Endodermal cell (in vitro differentiated cells): Measurements from ENCODE around the gene MYH9. TPM values are rescaled to one million over a fixed set of nuclear protein-coding genes. Genes with fewer than 3 reads are reported as not detected.

ENCODE experiments used
- DNase-seq: peaks from one replicate; pipeline ENCODE4 v3.0.0-alpha.2; 2017
- H3K27ac ChIP-seq: 2 replicates; pipeline ENCODE4 v1.5.1; 2013; ENCODE audit warnings: mild to moderate bottlenecking, low read depth, low read length, moderate library complexity
- H3K27me3 ChIP-seq: 2 replicates; pipeline ENCODE4 v1.6.1; 2013; ENCODE audit warnings: mild to moderate bottlenecking, low read length, moderate library complexity; ENCODE audit not compliant: insufficient read depth, control insufficient read depth, poor library complexity, severe bottlenecking
- H3K36me3 ChIP-seq: 2 replicates; pipeline ENCODE4 v1.7.0; 2013; ENCODE audit warnings: mild to moderate bottlenecking, low read length, moderate library complexity; ENCODE audit not compliant: control insufficient read depth, insufficient read depth
- H3K4me1 ChIP-seq: one replicate; pipeline ENCODE4 v1.7.0; 2013; ENCODE audit warnings: low read length; ENCODE audit not compliant: control insufficient read depth, insufficient read depth
- H3K4me3 ChIP-seq: 2 replicates; pipeline ENCODE4 v1.5.1; 2013; ENCODE audit warnings: mild to moderate bottlenecking, low read length, moderate library complexity
- H3K9ac ChIP-seq: 2 replicates; pipeline ENCODE4 v1.6.1; 2013; ENCODE audit warnings: mild to moderate bottlenecking, low read length, moderate library complexity; ENCODE audit not compliant: poor library complexity, severe bottlenecking; ENCODE audit errors: extremely low read depth
- H3K9me3 ChIP-seq: 2 replicates; pipeline ENCODE4 v1.6.1; 2013; ENCODE audit warnings: mild to moderate bottlenecking, low read length, moderate library complexity; ENCODE audit not compliant: control insufficient read depth
- H3K27ac Mint-ChIP-seq: 2 replicates; pipeline ENCODE4 v1.8.0; 2020; ENCODE audit warnings: mixed read lengths
- H3K27me3 Mint-ChIP-seq: 2 replicates; pipeline ENCODE4 v1.8.0; 2021; ENCODE audit warnings: mild to moderate bottlenecking, mixed read lengths; ENCODE audit not compliant: insufficient read depth
- H3K36me3 Mint-ChIP-seq: 2 replicates; pipeline ENCODE4 v1.8.0; 2020; ENCODE audit warnings: low read depth, mixed read lengths
- H3K4me1 Mint-ChIP-seq: 2 replicates; pipeline ENCODE4 v1.8.0; 2020; ENCODE audit warnings: mixed read lengths
- H3K4me3 Mint-ChIP-seq: 2 replicates; pipeline ENCODE4 v1.8.0; 2020; ENCODE audit warnings: mild to moderate bottlenecking, moderate library complexity, mixed read lengths
- H3K9me3 Mint-ChIP-seq: 2 replicates; pipeline ENCODE4 v1.8.0; 2020; ENCODE audit warnings: mild to moderate bottlenecking, mixed read lengths
- CTCF ChIP-seq: fragments of 200-600 bp; sonication (generic); conservative IDR thresholded peaks from 2 replicates; pipeline ENCODE4 v1.5.0; 2021; ENCODE audit warnings: antibody characterized with exemption, mild to moderate bottlenecking
- WGBS, 2 experiments: methylation state at CpG; one replicate each; pipeline versions ENCODE4 v1.1.5 to v1.1.7; 2013; ENCODE audit warnings: missing lambda C conversion rate in 2 of 2, mixed read lengths in 1 of 2; ENCODE audit not compliant: insufficient coverage in 1 of 2, insufficient read length in 1 of 2; 5-methylcytosine and 5-hydroxymethylcytosine counted together
- total RNA-seq, 2 donors: library from RNA; stranded (reverse); fragmentation: NEBNext Ultra II Directional in 1 of 2; extraction: Animal tissue kit (Norgen Biotek cat#: 25700) in 1 of 2; gene quantifications; 2 replicates in 1 of 2; 3 replicates in 1 of 2; pipeline ENCODE4 v1.2.1, GENCODE V29; 2021

The MYH9 gene
- total RNA-seq, 2 donors from 2014 or later, result 270 to 288 TPM

GRCh38 chr22:36239401-36240171 lies 148.2 kb downstream of the MYH9 start, which contains the start of gene APOL2:
Gene APOL2, minus strand, starts transcription at chr22:36239527. Its CDS starts 6,365 bp downstream, at chr22:36233162.
- Histone ChIP-seq H3K36me3 (no peaks in the 10 kb centered on the region), H3K9me3 (no peaks in the 10 kb centered on the region), H3K27ac (no peak within 1 kb of the TSS), H3K27me3 (no peaks in the 10 kb centered on the region), H3K4me1 (no peaks in the 10 kb centered on the region), H3K4me3 (peak within 1 kb of the TSS; percentile 48), H3K9ac (no peak within 1 kb of the TSS)
- Mint-ChIP-seq H3K4me1 (peaks cover 16% of the 10 kb centered on the region), H3K27me3 (peaks cover 6% of the 10 kb centered on the region), H3K9me3 (no peaks in the 10 kb centered on the region), H3K36me3 (no peaks in the 10 kb centered on the region), H3K27ac (peak within 1 kb of the TSS; percentile 92), H3K4me3 (peak within 1 kb of the TSS; percentile 56)
- WGBS, 2 experiments, result 19 to 24% methylated on average over 8 to 13 of the region's 13 CpGs
- peak; percentile 76 for TF ChIP-seq CTCF
- DNase-seq, result peak; percentile 97

- Histone ChIP-seq H3K27ac (no peak overlapping the region), H3K4me1 (no peaks in the 10 kb centered on the region), H3K36me3 (no peaks in the 10 kb centered on the region), H3K4me3 (peak overlapping the region; percentile 48), H3K27me3 (no peaks in the 10 kb centered on the region), H3K9me3 (no peaks in the 10 kb centered on the region), H3K9ac (no peak overlapping the region)
- DNase-seq, result peak; percentile 59
- Mint-ChIP-seq H3K27me3 (peaks cover 6% of the 10 kb centered on the region), H3K9me3 (no peaks in the 10 kb centered on the region), H3K36me3 (no peaks in the 10 kb centered on the region), H3K27ac (peak overlapping the region; percentile 92), H3K4me1 (peaks cover 16% of the 10 kb centered on the region), H3K4me3 (peak overlapping the region; percentile 56)
- no peak for TF ChIP-seq CTCF
- 48 to 49% methylated on average over 4 of the region's 4 CpGs for WGBS, 2 experiments
Observed at GRCh38 chr22:36239150-36239400, 148.7 kb downstream of the MYH9 start.

- H3K9ac ChIP-seq, result no peak overlapping the region
- H3K27ac Mint-ChIP-seq, result peak overlapping the region; percentile 92
- no peaks in the 10 kb centered on the region for H3K9me3 Mint-ChIP-seq
- no peaks in the 10 kb centered on the region for H3K36me3 ChIP-seq
- no peaks in the 10 kb centered on the region for H3K9me3 ChIP-seq
- peaks cover 16% of the 10 kb centered on the region for H3K4me1 Mint-ChIP-seq
- WGBS, 2 experiments, result 85 to 90% methylated on average over 5 of the region's 5 CpGs
- no peak overlapping the region for H3K27ac ChIP-seq
- H3K4me3 ChIP-seq, result peak overlapping the region; percentile 48
- no peak for DNase-seq
- peaks cover 5% of the 10 kb centered on the region for H3K27me3 Mint-ChIP-seq
- H3K4me3 Mint-ChIP-seq, result peak overlapping the region; percentile 56
- no peaks in the 10 kb centered on the region for H3K27me3 ChIP-seq
- H3K4me1 ChIP-seq, result no peaks in the 10 kb centered on the region
- no peak for TF ChIP-seq CTCF
- no peaks in the 10 kb centered on the region for H3K36me3 Mint-ChIP-seq
Observed at GRCh38 chr22:36238373-36239149, 149.2 kb downstream of the MYH9 start.
